ENCODE measurements around the gene NKAIN4. TPM values are rescaled to one million over a fixed set of nuclear protein-coding genes. Genes with fewer than 3 reads are reported as not detected.

Gene NKAIN4
- total RNA-seq, 1 experiment from 2014 or later = not detected

DNA sequence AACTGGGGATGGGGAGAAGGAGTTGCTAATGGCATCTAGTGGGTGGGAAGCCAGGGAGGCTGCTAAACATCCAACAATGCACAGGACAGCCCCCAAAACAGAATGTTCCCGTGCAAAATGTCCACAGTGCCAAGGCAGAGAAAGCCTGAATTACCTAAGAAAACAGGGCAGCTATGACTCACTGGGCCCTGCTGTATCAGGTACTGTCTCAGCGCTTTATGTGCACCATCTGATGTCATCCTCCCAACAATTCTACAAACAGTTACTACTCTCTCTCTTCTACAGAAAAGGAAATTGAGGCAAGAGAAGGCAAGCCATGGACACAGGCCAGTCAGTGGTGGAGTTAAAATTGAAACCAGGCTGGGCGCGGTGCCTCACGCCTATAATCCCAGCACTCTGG is 41.5 kb downstream of the NKAIN4 start:
- no TSS peak for BruUV-seq (replicated peaks)
- intact Hi-C loops (cut with micrococcal nuclease; ENCODE audit: unreplicated experiment) = no loop called here
- Mint-ChIP-seq H3K27me3 (ENCODE audit: unreplicated experiment) (no peaks in the 10 kb centered on the region), H3K4me1 (ENCODE audit: low read depth, unreplicated experiment) (peaks cover 58% of the 10 kb centered on the region), H3K27ac (ENCODE audit: unreplicated experiment) (no peak overlapping the region), H3K36me3 (ENCODE audit: insufficient read depth, unreplicated experiment) (peaks cover 77% of the 10 kb centered on the region), H3K4me3 (ENCODE audit: low read depth, unreplicated experiment) (no peak overlapping the region), H3K9me3 (ENCODE audit: low read depth, unreplicated experiment) (no peaks in the 10 kb centered on the region)
- no peak for DNase-seq
- CTCF ChIA-PET = interaction anchor here (1.8 kb wide), 1 partner anchor 14 kb away, joined by 3 read pairs; no protein-coding TSS in a partner anchor
- TF ChIP-seq, protein P1, sequence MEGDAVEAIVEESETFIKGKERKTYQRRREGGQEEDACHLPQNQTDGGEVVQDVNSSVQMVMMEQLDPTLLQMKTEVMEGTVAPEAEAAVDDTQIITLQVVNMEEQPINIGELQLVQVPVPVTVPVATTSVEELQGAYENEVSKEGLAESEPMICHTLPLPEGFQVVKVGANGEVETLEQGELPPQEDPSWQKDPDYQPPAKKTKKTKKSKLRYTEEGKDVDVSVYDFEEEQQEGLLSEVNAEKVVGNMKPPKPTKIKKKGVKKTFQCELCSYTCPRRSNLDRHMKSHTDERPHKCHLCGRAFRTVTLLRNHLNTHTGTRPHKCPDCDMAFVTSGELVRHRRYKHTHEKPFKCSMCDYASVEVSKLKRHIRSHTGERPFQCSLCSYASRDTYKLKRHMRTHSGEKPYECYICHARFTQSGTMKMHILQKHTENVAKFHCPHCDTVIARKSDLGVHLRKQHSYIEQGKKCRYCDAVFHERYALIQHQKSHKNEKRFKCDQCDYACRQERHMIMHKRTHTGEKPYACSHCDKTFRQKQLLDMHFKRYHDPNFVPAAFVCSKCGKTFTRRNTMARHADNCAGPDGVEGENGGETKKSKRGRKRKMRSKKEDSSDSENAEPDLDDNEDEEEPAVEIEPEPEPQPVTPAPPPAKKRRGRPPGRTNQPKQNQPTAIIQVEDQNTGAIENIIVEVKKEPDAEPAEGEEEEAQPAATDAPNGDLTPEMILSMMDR (IDR thresholded peaks at IDR 0.05; ENCODE audit: unreplicated experiment) = no peak

DNA sequence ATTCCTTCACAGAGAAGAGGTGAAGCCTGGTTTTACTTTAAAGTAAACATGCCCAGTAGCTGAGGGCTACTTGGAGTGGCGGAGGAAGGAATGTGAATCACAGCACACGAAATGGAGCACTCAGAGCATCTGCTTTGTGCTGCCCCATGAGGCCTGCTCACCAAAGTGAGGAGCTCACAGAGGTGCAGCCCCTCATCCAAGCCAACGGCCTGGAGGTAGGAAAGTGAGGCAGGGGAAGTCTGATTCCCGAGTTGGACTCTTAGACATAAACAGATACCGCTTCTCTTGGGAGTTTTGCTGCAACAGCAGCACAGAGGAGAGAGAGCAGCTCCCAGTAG is 41.9 kb downstream of the NKAIN4 start:
- Mint-ChIP-seq H3K27me3 (ENCODE audit: unreplicated experiment) (no peaks in the 10 kb centered on the region), H3K27ac (ENCODE audit: unreplicated experiment) (no peak overlapping the region), H3K4me1 (ENCODE audit: low read depth, unreplicated experiment) (peaks cover 57% of the 10 kb centered on the region), H3K36me3 (ENCODE audit: insufficient read depth, unreplicated experiment) (peaks cover 78% of the 10 kb centered on the region), H3K4me3 (ENCODE audit: low read depth, unreplicated experiment) (no peak overlapping the region), H3K9me3 (ENCODE audit: low read depth, unreplicated experiment) (no peaks in the 10 kb centered on the region)
- CTCF ChIA-PET = interaction anchor here (1.8 kb wide), 1 partner anchor 14 kb away, joined by 3 read pairs; no protein-coding TSS in a partner anchor
- TF ChIP-seq, protein P1 (IDR thresholded peaks at IDR 0.05; ENCODE audit: unreplicated experiment) = no peak
- intact Hi-C loops (cut with micrococcal nuclease; ENCODE audit: unreplicated experiment) = no loop called here
- no peak for DNase-seq
- BruUV-seq (replicated peaks) = no TSS peak

DNA sequence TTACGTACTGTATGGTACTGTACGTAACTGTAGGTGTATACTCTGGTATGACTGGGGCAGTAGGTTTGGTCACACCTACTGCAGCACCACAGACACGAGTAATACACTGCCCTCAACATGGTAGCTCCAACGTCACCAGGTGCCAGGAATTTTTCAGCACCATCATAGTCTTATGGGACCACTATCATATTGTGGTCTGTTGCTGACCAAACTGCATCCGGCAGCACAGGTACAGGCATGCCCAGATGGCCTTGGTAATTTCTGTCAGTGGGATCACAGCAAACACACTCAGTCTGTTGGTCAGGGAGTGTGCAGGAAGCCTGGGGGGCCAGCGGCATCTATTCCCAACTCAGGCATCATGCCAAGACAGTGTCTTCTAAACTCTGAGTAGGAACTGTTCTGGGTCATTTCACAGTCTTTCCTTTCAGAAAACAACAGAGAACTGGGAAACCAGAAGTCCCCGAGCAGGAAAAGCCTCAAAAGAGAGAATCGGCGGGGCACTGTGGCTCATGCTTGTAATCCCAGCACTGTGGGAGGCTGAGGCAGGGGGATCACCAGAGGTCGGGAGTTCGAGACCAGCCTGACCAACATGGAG is 44.2 kb downstream of the NKAIN4 start:
- Mint-ChIP-seq H3K36me3 (ENCODE audit: insufficient read depth, unreplicated experiment) (peaks cover 80% of the 10 kb centered on the region), H3K4me3 (ENCODE audit: low read depth, unreplicated experiment) (no peak overlapping the region), H3K9me3 (ENCODE audit: low read depth, unreplicated experiment) (no peaks in the 10 kb centered on the region), H3K27me3 (ENCODE audit: unreplicated experiment) (no peaks in the 10 kb centered on the region), H3K4me1 (ENCODE audit: low read depth, unreplicated experiment) (peaks cover 59% of the 10 kb centered on the region), H3K27ac (ENCODE audit: unreplicated experiment) (no peak overlapping the region)
- DNase-seq = no peak
- no TSS peak for BruUV-seq (replicated peaks)
- intact Hi-C loops (cut with micrococcal nuclease; ENCODE audit: unreplicated experiment) = no loop called here
- TF ChIP-seq, protein P1 (IDR thresholded peaks at IDR 0.05; ENCODE audit: unreplicated experiment) = no peak
- CTCF ChIA-PET = no interaction called here

DNA sequence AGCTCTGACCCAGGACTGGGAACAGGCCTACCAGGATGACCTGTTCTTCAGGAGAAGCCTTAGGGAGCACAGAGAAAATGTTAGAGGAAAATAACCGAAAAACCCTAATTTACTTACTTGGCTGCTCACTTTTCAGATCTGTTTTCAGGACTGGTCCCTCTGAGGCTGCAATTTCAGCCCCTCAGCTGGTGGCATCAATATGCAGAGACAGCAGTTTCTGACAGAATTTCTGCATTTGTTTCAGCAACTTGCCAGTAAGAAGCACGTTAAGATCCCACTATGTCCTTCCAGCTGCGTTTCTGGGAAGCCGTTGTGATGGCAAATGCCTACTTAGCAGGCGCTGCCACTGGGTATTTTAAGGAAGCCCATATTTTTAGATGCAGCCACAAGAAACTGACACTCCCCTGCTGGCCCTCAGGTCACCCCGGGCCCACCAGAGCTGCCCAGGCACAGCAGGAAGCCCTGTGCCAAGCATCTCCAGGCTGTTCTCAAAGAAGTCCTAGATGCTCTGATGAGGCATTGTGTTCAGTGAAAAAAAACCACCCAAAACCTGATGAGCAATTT is 45.8 kb downstream of the NKAIN4 start:
- TF ChIP-seq, protein P1 (IDR thresholded peaks at IDR 0.05; ENCODE audit: unreplicated experiment) = no peak
- CTCF ChIA-PET = no interaction called here
- intact Hi-C loops (cut with micrococcal nuclease; ENCODE audit: unreplicated experiment) = no loop called here
- no TSS peak for BruUV-seq (replicated peaks)
- peaks cover 44% of the 10 kb centered on the region for H3K4me1 Mint-ChIP-seq (ENCODE audit: low read depth, unreplicated experiment)
- no peak overlapping the region for H3K27ac Mint-ChIP-seq (ENCODE audit: unreplicated experiment)
- no peak overlapping the region for H3K4me3 Mint-ChIP-seq (ENCODE audit: low read depth, unreplicated experiment)
- H3K36me3 Mint-ChIP-seq (ENCODE audit: insufficient read depth, unreplicated experiment) = peaks cover 74% of the 10 kb centered on the region
- H3K9me3 Mint-ChIP-seq (ENCODE audit: low read depth, unreplicated experiment) = no peaks in the 10 kb centered on the region
- DNase-seq = no peak
- H3K27me3 Mint-ChIP-seq (ENCODE audit: unreplicated experiment) = no peaks in the 10 kb centered on the region
